Stimulated activated naive CD8-positive, alpha-beta T cell treated with anti-CD3 and anti-CD28 coated beads, Interleukin-15, Interleukin-2, amounts not matched to agents 100 U/mL and 50 U/mL, for 24 hours (primary cell): ENCODE results near the gene TWIST2.

Experiments used
- ATAC-seq: fragments of 150-1000 bp; cut with Tn5 transposase; one replicate; pipeline ENCODE4 v1.10.0; 2021
- DNase-seq: peaks from one replicate; pipeline ENCODE4 v3.0.0; 2021

TWIST2 gene

DNA sequence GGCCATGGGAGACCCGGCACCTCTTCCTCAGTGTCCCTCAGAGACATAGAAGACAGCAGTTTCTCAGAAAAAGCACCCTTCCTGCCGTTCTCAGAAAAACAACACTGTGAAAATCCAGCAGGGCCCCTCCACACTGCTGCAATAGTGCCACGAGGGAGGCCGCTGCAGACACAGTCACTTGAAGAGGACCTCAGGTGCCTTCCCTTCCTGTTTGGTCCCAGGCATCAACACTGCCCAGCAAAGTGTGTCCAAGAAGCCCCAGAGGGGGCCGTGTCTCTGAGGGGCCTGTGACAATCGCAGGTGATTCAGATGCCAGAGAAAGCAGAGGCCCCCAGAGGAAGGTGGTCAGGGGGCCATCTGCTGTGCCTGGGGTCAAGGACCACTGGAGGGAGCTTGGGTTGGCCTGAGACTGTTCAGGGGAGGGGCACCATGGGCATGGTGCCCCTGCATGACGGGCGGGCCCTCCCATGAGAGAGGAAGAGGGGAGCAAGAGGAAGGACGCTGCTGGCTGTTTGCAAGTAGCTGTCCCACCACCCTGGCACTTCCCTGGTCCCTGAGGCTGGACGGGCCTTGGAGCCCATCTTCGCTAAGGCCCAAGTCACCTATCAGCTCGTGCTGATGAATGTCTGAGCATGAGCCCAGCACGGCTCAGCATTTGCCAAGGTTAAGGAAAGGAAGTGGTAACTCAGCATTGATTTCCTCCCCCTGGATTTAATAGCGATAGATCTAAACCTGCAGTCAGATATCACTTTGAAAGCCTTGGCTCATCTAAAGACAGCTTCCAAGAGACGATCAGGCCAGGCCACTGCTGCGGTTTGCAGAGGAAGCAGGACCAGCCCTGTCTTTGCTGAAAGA is 9.1 kb downstream of the TWIST2 start:
- ATAC-seq: no peak
- DNase-seq: no peak

DNA sequence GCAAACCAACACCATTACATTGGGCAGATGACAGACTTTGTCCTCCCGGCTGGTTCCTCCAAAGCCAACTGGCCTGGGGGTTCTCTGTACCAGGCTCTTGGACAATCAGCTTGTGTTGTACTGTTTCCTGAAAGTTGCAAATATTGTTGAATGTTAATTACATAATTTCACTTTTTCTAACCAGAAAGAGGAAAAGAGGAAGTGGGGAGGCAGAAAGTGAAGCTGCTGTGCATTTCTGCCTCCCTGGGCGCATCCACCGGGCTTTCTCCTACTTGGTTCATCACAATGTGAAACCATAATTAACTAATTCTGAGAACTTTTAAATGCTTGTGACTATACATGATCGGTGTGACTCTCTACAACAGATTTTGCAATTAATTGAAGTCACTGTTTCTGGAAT is 10.1 kb downstream of the TWIST2 start:
- no peak for ATAC-seq
- no peak for DNase-seq

DNA sequence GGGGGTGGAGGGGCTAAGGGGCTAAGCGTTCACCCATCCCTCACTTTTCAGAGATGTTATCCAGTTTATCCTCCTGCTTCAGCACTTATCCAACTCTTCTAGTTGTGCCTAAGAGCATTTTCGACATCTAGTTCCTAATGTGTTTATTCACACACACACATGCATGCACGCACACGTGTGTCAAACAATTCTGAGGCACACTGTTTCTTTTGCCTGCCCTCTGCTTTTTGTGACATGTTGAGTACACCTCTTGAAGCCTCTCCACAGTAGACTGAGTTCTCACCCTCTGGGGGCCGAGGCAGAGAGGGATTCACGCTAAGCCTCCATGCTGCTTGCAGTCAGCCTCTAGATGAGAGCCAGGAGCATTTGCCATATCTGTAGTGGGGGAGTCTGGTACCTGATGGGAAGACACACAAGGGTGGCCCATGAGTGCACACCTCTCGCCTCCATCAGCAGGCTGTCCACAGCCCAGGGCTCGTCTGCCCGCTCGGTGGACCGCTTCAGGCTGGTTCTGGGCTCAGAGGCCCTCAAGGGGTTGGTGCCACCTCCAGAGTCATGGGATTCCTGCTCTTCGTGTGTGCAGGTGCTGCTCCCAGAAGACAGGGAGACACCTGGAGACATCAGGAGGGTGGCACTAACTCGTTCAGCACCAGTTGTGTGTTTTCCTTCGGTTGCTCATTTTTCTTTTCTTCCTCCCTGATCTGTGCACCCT is 11.9 kb downstream of the TWIST2 start:
- ATAC-seq (no peak), DNase-seq (no peak)

DNA sequence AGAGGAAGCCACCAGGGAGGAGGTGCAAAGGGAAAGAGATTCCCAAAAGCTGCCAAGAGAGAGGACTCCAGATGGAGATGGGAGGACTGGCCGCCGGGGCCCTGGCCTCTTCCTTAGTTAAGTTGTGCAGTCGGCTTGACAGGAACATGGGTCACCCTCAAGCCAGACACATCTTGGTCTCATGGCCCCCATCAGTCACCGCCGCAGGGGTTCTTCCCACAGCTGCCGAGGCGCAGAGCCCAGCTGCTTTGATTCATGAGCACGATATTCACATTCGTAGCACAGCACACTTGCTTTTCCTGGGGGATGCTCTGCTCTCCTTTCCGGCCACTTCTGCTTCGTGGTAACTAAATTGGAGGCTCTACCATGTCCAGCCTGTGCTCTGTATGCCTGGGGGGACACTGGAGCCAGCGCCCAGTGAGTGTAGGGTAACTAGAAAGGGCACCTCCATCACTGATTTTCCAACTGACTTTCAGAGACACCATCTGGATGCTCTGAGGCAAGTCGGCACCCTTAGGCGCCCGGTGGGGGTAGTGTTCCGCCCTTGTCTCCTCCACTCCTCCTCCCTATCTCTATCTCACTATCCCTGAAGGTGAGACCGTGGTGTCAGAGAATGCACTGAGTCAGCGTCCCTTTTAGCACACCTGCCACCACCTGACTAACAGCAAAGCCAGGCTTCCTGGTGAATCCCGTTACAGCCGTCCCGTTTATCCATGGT is 13.3 kb downstream of the TWIST2 start:
- ATAC-seq (no peak), DNase-seq (no peak)

DNA sequence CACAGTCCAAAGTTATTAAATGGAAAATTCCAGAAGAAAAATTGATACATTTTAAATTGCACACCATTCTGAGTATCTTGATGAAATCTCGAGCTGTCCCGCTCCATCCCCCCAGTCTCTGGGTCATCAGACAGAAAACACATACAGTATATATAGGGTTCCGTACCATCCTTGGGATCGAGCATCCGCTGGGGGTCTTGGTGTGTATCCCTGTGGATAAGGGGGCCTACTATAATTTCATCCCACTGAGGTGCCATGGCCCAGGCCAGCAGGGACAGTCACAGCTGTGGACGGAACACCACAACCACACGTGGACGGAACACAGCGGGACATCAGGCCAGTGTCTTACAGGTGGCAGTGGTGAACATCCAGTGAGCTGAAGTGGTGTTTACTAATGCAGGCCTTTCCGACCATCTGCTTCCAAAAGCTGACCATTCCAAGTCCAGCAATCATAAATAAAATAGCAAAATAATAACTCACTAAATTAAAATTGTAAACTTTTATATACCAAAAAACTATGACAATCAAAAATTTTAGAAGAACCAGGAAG is 14.0 kb downstream of the TWIST2 start:
- DNase-seq (no peak), ATAC-seq (no peak)

DNA sequence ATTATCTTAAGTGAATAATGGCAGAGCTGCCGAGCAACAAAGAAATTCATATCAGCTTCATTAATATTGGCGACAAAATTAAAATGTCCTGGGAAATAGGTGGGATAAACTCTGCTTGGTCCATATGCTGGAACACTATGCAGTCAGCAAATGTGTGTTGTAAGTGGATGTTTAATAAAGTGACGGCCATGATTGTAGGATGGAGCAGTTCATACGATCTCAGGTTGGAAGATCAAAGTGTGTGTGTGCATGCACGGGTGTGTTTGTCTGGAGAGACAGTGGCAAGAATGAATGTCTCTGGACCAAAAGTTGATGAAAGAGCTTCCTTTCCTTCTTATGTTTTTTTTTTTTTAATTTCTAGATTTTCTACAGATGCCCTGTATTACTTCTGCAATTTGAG is 14.8 kb downstream of the TWIST2 start:
- DNase-seq: no peak
- no peak for ATAC-seq

DNA sequence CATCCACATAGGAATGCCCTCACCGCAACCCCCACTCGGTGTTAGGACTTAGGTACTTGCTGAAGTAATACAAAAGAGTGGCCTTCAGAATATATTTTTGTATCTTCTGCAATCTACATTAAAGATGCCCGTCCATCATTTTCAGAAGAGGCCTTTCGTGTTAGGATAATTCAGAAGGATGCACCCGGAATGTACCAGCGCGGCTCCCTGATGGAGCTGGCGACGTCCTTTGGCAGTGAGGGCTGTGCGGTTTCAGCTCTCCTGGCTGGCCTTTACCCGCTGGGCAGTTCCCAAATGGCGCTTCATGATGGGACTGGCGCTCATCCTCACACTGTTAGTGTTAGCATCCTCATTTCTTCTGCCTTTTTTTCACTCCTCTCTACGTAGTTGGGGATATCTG is 15.3 kb downstream of the TWIST2 start:
- ATAC-seq: no peak

DNA sequence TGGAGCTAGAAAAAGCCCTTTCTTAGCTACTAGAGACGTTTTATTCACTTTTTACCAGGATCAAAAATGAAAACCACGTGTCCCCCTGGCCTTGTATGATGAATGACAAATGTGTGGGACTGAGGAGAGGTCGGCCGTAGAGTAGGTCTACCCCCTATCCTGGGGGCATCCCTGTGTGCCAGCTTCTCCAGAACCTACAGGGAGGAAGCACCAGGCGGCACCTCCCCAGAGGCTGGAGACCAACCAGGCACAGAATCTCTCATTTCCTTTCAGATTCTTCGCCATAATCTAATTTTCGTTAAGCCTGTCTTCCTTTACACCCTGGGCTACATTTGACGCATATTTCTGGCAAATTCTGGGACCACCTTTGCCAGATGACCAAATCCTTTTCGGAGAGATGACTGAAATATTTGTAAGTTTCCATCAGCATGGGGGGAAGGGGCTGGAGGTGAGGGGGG is 15.9 kb downstream of the TWIST2 start:
- no peak for DNase-seq
- ATAC-seq: no peak

More for the DNA sequence above, 15.3 kb downstream of the TWIST2 start:
- no peak for DNase-seq

DNA sequence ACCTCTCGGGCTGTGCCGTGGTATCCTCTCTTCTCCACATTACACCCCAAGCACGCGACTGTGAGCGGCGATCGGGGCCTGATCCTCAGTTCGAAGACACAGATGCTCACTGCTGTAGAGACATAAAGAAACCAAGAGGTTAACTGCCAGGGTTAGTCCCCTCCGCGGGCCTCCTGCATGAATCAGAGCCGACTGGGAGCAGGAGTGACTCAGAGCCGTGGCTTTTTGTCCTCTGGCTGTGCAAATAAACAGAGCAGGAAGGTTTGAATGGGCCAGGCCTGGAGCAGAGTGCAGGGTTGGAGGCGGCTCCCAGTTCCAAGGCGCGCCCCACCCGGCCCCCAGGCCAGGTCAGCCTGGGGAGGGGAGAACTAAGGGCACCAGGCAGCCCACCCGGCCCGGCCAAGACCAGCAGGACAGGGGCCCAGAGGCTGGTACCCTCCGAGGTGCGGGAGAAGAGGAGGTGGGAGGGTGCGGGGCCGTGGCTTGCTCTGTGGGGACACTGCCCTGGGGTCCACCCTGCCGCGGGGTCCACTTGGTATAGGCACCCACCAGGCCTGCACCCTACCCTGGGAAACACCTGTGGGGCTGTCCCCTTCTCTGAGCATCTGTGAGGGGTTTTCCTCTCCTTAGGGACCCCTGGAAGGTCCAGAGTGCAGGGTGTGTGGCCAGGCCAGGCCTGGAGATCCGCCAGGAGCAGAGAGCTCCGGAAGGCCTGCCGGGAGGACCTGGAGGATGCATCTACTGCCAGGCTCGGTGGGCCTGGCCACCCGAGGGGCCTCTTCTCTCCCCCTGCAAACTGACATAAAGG is 16.5 kb downstream of the TWIST2 start:
- DNase-seq: peak; percentile 51
- peak; percentile 89 for ATAC-seq

DNA sequence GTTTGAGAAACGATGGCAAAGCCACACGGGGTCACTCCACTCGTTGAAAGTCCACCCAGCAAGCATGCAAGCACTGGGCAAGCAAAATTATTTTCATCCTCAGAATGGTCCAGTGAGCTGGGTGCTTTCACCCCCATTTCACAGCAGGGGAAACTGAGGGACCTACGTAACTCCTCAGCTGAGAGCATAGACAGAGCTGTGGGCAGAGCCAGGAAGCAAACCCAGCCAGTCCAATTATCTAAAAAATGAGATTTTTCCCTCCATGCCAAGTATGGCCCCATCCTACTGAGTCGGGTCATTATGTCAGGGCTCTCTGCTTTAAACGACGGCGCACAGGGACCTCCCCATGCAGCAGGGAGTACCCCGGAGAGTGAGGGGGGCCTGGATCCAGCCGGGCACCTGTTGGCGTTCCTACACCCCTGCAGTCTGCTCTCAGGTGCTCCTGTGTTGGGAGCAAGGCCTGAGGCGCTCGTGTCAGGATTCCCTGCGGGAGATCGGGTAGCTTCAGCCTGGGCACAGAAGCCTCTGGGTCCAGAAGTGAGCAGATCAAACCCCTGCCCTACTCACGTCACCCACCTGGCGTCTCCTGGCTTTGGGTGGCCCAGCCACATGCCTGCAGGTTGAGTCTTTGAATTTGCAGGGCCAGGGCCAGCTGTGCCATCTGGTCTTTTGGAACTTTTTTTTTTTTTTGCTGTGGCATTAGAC is 17.3 kb downstream of the TWIST2 start:
- no peak for ATAC-seq
- no peak for DNase-seq

DNA sequence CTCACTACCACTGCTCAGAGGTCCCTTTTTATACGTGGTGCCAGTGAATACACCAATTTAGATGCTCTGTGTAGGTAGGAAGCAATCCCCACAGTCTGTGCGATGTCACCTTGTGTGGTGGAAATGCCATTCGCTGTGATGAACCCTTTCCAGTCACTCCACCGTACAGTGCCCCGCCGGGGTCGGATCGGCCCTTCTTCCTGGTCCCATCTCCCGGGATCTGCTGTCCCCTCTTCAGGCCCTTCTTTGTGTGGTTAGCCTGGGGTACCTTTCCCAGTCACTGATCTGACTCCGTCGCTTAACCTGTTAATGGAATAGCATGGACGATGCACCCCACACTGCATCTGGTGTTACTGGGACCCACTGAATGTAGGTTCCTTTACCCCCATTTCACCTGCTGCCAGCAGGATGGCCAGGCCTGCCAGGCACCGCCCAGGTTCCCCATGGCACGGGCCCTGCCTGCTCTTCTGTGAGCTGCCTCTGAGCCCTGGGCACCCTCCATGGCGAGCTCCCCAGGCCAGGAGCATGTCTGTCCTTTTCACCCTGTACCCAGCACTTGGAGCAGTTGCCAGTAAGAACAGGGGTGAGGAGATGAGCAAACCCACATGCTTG is 18.0 kb downstream of the TWIST2 start:
- DNase-seq: no peak
- no peak for ATAC-seq

DNA sequence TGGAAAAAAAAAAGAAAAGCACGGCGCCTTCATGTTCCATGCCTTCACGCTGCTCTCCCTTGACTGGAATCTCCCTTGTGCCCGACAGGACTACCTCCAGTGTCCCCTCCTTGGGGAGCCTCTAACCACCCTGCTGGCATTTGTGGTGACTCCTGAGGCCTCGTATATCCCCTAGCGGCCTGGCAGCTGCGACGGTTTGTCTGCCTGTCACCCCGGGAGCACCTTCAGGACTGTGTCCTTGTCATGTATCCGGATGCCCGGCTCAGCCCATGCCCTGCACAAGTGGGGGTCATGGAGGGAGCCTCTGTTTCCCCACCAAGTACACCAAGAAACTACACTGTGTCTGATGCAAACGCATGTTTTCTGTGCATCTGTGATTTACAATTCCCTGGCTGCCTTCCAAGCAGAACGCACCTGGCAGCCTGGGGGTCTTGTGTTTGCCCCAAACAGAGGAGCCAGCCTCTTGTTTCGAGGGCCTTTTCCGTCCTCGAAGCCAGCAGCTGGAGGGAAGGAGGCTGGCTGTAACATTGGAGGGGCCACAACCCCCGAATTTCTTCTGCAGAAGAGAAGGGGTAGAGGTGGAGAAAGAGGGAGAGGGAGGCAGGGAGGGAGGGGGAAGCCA is 18.9 kb downstream of the TWIST2 start:
- ATAC-seq: no peak
- DNase-seq: no peak

DNA sequence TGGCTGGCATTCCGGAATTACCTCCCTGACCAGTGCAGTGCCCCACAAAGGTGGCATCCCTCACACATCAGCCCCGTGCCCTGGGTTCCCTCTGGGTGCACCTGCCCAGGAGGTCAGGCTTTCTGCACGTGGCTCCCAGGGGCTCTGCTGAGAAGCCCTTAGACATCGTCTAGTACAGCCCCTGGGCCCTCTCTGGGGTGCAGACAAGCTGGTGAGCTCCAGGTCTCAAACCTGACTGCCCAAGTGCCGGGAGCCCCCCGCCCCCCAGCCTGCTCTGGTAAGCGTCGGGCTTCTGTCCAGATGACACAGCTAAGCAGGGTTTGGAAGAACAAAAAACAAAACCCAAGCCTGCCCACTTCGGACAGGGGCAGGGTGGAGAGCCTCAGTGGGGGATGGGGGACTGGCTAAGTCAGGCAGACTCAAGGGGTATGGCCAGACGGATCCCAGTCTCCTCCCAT is 20.2 kb downstream of the TWIST2 start:
- DNase-seq (no peak), ATAC-seq (no peak)

DNA sequence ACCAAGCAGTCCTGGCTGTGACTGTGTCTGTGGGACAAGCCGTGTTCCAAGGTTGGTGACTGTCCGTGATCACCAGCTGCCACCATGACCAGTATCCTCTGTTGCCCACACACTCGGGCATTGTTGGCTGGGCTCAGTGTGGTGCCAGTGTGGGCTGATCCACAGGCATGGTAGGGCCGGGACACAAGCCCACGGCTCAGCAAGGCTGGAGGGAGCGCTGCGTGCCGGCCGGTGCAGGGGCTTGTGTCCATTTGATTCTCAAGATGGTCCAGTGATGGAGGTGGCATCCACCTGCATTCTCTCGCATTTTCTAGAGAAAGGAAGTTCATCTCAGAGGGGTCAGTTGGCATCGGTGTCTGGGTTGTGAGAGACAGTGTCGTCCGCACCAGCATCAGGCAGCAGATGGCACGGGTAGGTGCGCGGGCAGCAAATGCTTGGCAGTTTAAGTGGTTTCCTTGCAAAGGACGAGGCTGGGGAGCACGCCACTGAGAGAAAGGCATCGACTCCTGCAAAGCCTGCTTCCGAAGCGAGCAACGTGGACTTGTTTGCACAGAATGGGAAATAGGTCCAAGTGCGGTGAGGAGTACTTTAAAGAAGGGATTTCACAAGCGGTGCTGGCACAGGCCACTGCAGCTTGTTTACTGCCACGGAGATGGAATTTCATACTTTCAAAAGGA is 20.9 kb downstream of the TWIST2 start:
- DNase-seq (no peak), ATAC-seq (no peak)

DNA sequence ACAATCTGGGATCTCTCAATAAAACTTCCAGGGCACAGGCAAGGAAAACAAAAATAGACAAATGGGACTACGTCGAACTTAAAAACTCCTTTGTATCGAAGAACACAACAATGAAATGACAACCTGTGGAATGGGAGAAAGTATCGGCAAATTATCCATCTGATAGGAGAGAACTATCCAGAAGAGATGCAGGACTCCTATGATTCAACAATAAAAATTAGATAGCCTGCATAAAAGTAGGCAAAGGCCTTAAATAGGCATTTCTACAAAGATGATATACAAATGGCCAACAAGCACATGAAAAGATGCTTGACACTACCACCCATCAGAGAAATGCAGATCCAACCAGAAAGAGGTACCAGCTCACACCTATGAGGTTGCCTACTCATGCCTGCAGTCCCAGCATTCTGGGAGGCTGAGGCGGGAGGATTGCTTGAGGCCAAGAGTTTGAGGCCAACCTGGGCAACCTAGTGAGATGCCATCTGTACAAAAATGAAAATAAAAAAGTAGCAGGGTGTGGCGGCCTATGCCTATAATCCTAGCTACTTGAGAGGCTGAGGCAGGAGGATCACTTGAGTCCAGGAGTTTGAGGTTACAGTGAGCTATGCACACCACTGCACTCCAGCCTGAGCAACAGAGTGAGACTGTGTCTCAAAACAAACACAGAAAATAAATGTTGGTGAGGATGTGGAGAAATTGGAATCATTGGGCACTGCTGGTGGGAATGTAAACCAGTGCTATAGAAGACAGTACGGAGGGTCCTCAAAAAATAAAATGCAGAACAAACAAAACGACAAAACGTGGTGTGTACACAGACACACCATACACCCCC is 21.6 kb downstream of the TWIST2 start:
- ATAC-seq (no peak), DNase-seq (no peak)

DNA sequence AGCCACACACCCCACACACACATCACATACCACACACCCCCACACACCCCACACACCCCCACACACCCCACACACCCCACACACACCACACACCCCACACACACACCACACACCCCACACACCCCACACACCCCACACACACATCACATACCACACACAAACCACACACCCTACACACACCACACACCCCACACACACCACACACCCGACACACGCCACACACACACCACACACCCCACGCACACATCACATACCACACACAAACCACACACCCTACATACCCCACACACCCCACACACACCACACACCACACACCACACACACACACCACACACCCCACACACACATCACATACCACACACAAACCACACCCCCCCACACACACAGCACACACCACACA is 22.4 kb downstream of the TWIST2 start:
- ATAC-seq (no peak), DNase-seq (no peak)

DNA sequence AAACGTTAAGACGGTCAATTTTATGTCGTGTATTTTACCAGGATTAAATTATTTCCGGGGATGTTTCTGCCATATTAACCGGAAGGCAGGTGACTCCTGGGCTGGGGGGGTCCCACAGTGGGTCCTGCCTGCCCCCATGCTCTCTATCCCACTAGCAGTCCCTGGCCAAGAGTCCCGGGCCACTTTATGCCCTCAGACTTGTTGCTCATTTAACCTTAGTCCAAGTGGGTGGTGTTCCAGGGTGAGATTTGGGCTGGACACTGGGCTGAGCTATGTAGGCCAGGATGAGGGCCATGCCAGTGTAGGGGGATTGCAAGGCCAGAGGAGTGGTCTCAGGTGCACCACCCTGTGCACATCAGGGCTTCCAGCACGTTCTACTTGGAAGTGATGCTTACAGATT is 24.1 kb downstream of the TWIST2 start:
- no peak for ATAC-seq

DNA sequence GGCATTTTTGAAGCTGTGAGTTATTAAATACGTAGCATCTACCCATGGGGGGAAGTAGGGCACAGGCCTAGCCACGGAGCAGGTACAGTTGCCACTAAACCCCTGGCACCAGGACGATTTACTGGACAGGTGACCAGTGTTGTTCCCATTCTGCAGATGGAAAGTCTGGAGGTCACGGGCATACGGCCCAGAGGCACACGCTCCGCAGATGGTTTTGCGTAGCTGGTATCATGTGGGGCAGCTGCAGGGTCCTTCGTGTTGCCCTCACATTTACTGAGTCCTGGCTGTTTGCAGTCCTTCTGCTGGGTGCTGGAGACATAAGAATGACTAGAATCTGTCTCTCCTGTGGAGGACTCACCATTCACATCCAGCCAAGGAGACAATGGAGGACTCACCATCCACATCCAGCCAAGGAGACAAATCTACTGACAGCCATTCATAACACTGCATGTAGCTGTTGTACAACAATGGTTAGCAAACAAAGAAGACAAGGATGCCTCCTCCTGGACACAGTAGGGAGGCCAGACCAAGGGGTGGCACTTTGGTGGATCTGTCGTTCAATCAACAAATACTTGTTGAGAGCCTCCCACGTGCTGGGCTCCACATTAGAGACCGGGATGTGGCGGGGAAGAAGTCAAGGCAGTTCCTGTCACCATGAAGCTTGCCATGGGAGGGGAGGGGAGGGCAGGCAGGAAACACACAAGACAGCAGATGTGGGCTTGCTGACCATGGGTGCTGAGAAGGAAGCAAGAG is 24.9 kb downstream of the TWIST2 start:
- DNase-seq (no peak), ATAC-seq (no peak)

More for the DNA sequence above, 24.1 kb downstream of the TWIST2 start:
- DNase-seq: no peak
